ENCODE data around the gene MLLT10. TPM values are rescaled to one million over a fixed set of nuclear protein-coding genes. Genes with fewer than 3 reads are reported as not detected.

Gene MLLT10
- total and polyA plus RNA-seq, 9 of the 15 experiments (the other 6 are each of a cell fraction or from before 2014, with no cell fraction given): 18.8 to 81.4 (median 64.2) TPM

- TF ChIP-seq ZNF76 (CRISPR knock-in tag; IDR thresholded peaks at IDR 0.05; ENCODE audit: borderline replicate concordance) (no peak), ETV1 (tag; conservative IDR thresholded peaks at IDR 0.05; ENCODE audit: low read depth) (no peak), ZNF512 (tag; IDR thresholded peaks at IDR 0.05) (no peak), ZNF217 (CRISPR knock-in tag; IDR thresholded peaks at IDR 0.05) (no peak), BRF1 (IDR thresholded peaks at IDR 0.05; ENCODE audit: borderline replicate concordance, extremely low read depth, insufficient read length) (no peak), BRF2 (IDR thresholded peaks at IDR 0.05; ENCODE audit: borderline replicate concordance, insufficient read depth, insufficient read length) (no peak), POLR3A (IDR thresholded peaks at IDR 0.05; ENCODE audit: borderline replicate concordance, extremely low read depth, insufficient read depth, insufficient read length) (no peak), ZFP36 (IDR thresholded peaks at IDR 0.05; ENCODE audit: low read depth, low read length, partially characterized antibody) (no peak), RREB1 (CRISPR knock-in tag; IDR thresholded peaks at IDR 0.05) (no peak), BRD4 (IDR thresholded peaks at IDR 0.05) (no peak), ZNF764 (CRISPR knock-in tag; IDR thresholded peaks at IDR 0.05; ENCODE audit: low read depth) (no peak), OTX1 (CRISPR knock-in tag; IDR thresholded peaks at IDR 0.05) (no peak), GATAD2A (IDR thresholded peaks at IDR 0.05) (no peak), TFE3 (CRISPR knock-in tag; IDR thresholded peaks at IDR 0.05) (no peak), EHMT2 (IDR thresholded peaks at IDR 0.05) (no peak)
- TF ChIP-seq, protein P1, sequence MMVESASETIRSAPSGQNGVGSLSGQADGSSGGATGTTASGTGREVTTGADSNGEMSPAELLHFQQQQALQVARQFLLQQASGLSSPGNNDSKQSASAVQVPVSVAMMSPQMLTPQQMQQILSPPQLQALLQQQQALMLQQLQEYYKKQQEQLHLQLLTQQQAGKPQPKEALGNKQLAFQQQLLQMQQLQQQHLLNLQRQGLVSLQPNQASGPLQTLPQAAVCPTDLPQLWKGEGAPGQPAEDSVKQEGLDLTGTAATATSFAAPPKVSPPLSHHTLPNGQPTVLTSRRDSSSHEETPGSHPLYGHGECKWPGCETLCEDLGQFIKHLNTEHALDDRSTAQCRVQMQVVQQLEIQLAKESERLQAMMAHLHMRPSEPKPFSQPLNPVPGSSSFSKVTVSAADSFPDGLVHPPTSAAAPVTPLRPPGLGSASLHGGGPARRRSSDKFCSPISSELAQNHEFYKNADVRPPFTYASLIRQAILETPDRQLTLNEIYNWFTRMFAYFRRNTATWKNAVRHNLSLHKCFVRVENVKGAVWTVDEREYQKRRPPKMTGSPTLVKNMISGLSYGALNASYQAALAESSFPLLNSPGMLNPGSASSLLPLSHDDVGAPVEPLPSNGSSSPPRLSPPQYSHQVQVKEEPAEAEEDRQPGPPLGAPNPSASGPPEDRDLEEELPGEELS (CRISPR knock-in tag; IDR thresholded peaks at IDR 0.05; ENCODE audit: borderline replicate concordance): no peak
Measured at GRCh38 chr10:21495752-21496342, 38.2 kb upstream of the MLLT10 start (continued).
